DND-41 (cell line): ENCODE measurements around the gene R3HCC1L.
A peak's percentile ranks its signal among the peaks of the same experiment; 100 is the strongest.

Experiments used
- ATAC-seq: fragments of 200-7000 bp; cut with Tn5 transposase; 3 replicates; pipeline ENCODE4 v1.9.1; 2021; ENCODE audit warnings: low read depth; ENCODE audit not compliant: insufficient read depth
- DNase-seq: peaks from one replicate; pipeline ENCODE4 v3.0.0-alpha.2; 2020
- H2AFZ ChIP-seq: 2 replicates; pipeline ENCODE4 v1.6.0; 2012; ENCODE audit warnings: low read depth, low read length
- H3K27ac ChIP-seq: 2 replicates; pipeline ENCODE4 v1.5.1; 2012; ENCODE audit warnings: low read length, inconsistent platforms
- H3K27me3 ChIP-seq: fragments of 200-600 bp; sonication (generic); 2 replicates; pipeline ENCODE4 v1.6.0; 2012; ENCODE audit warnings: low read length, mild to moderate bottlenecking, inconsistent platforms; ENCODE audit not compliant: insufficient read depth, poor library complexity
- H3K36me3 ChIP-seq: 2 replicates; pipeline ENCODE4 v1.5.1; 2012; ENCODE audit warnings: low read length, inconsistent platforms; ENCODE audit not compliant: insufficient read depth
- H3K4me1 ChIP-seq: 2 replicates; pipeline ENCODE4 v1.5.1; 2012; ENCODE audit warnings: mild to moderate bottlenecking, low read length; ENCODE audit not compliant: insufficient read depth
- H3K4me2 ChIP-seq: 2 replicates; pipeline ENCODE4 v1.6.0; 2012; ENCODE audit warnings: mild to moderate bottlenecking, moderate library complexity, low read length, inconsistent platforms; ENCODE audit not compliant: insufficient read depth
- H3K4me3 ChIP-seq, 2 experiments: fragments of 200-600 bp in 1 of 2; shearing (Covaris generic) in 1 of 2; 2 replicates each; pipeline ENCODE4 v1.5.1; 2012 to 2016; ENCODE audit warnings: inconsistent platforms in 2 of 2, low read length in 2 of 2, mild to moderate bottlenecking in 2 of 2, low read depth in 1 of 2, moderate library complexity in 1 of 2
- H3K79me2 ChIP-seq: 2 replicates; pipeline ENCODE4 v1.6.0; 2012; ENCODE audit warnings: low read length, inconsistent platforms; ENCODE audit not compliant: insufficient read depth
- H3K9ac ChIP-seq: 2 replicates; pipeline ENCODE4 v1.6.0; 2012; ENCODE audit warnings: low read depth, mild to moderate bottlenecking, inconsistent platforms, low read length, moderate library complexity
- H3K9me3 ChIP-seq: 2 replicates; pipeline ENCODE4 v1.5.1; 2012; ENCODE audit warnings: low read length, moderate library complexity, mild to moderate bottlenecking, inconsistent platforms; ENCODE audit not compliant: insufficient read depth, severe bottlenecking
- H4K20me1 ChIP-seq: 2 replicates; pipeline ENCODE4 v1.6.0; 2012; ENCODE audit warnings: low read length; ENCODE audit not compliant: insufficient read depth
- CTCF ChIP-seq: IDR thresholded peaks from 2 replicates; pipeline ENCODE4 v1.5.1; 2012; ENCODE audit warnings: borderline replicate concordance, low read length, moderate library complexity, mild to moderate bottlenecking; ENCODE audit not compliant: poor library complexity, severe bottlenecking; ENCODE audit errors: extremely low read depth
- EZH2 ChIP-seq: IDR thresholded peaks from 3 replicates; pipeline ENCODE4 v1.6.1; 2012; ENCODE audit warnings: borderline replicate concordance, low read depth, mild to moderate bottlenecking, moderate library complexity, low read length, inconsistent platforms; ENCODE audit not compliant: severe bottlenecking

Gene R3HCC1L

DNA sequence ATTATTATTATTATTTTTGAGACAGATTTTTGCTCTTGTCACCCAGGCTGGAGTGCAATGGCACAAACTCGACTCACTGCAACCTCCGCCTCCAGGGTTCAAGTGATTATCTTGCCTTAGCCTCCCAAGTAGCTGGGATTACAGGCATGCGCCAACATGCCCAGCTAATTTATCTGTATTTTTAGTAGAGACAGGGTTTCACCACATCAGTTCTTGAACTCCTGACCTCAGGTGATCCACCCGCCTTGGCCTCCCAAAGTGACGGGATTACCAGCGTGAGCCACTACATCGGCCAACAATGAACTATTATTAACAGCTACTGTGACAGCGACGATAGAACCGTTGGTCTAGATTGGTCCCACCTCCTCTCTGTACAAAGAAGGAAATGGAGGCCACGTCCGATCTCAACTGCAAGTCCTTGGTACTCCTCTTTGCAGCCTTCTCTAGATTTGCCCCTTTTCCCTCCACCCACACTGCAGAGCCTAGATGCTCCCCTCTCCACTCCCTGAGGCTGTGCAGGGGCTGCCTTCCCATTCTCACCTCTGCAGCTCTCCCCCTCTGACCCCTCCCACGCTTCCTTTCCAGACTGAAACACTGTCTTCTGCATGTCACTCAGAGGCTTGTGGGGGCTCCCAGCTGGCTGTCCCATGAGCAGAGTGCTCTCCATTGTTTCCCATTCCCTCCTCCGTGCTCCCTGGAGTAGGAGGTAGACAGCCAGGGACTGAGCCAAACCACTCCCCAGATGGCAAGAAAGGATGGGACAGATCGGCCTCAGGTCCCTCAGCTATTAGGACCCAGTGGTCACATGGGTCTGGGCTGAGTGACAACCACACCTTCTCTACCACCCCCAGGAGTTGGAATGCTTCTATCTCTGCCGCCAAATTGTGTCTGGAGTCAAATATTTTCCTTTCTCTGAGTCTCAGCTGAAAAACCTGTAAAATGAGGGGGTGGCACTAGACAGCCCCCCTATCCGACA lies 131.2 kb downstream of the R3HCC1L start:
- DNase-seq (no peak), ATAC-seq (no peak)
- Histone ChIP-seq H3K27me3 (peaks cover 9% of the 10 kb centered on the region), H3K4me2 (no peak overlapping the region), H4K20me1 (peaks cover 22% of the 10 kb centered on the region), H3K4me1 (peaks cover 9% of the 10 kb centered on the region), H3K79me2 (no peaks in the 10 kb centered on the region), H3K36me3 (no peaks in the 10 kb centered on the region), H3K9ac (no peak overlapping the region), H2AFZ (no peak overlapping the region), H3K9me3 (no peaks in the 10 kb centered on the region), H3K4me3 (no peak overlapping the region), H3K27ac (no peak overlapping the region)
- TF ChIP-seq EZH2 (no peak), CTCF (no peak)

DNA sequence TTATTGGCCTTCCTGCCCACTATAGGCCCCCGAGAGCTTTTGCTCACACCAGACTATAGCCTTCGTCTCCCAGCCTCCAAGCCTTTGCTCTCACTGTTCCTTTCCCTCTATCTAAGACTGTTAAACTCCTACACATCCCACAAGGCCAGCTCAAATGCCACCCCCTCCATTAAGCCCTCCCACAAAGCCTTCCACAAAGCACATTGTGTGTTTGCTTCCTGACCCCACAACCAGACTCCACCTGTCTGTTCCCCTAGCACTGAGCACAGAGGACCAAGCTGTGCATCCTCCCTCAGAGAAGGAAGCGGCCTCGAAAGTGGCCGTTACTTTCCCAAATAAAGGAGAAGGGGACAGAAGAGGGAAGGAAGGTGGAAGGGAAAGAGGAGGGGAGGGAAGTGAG lies 132.2 kb downstream of the R3HCC1L start:
- H2AFZ ChIP-seq, result no peak overlapping the region
- DNase-seq, result no peak
- TF ChIP-seq CTCF (no peak), EZH2 (no peak)
- H3K9me3 ChIP-seq, result no peaks in the 10 kb centered on the region
- H3K27me3 ChIP-seq, result peaks cover 9% of the 10 kb centered on the region
- H3K27ac ChIP-seq, result no peak overlapping the region
- ATAC-seq, result no peak
- peaks cover 22% of the 10 kb centered on the region for H4K20me1 ChIP-seq
- no peaks in the 10 kb centered on the region for H3K36me3 ChIP-seq
- H3K4me2 ChIP-seq, result no peak overlapping the region
- no peak overlapping the region for H3K9ac ChIP-seq
- H3K4me3 ChIP-seq, result no peak overlapping the region
- H3K79me2 ChIP-seq, result no peaks in the 10 kb centered on the region
- peaks cover 9% of the 10 kb centered on the region for H3K4me1 ChIP-seq

DNA sequence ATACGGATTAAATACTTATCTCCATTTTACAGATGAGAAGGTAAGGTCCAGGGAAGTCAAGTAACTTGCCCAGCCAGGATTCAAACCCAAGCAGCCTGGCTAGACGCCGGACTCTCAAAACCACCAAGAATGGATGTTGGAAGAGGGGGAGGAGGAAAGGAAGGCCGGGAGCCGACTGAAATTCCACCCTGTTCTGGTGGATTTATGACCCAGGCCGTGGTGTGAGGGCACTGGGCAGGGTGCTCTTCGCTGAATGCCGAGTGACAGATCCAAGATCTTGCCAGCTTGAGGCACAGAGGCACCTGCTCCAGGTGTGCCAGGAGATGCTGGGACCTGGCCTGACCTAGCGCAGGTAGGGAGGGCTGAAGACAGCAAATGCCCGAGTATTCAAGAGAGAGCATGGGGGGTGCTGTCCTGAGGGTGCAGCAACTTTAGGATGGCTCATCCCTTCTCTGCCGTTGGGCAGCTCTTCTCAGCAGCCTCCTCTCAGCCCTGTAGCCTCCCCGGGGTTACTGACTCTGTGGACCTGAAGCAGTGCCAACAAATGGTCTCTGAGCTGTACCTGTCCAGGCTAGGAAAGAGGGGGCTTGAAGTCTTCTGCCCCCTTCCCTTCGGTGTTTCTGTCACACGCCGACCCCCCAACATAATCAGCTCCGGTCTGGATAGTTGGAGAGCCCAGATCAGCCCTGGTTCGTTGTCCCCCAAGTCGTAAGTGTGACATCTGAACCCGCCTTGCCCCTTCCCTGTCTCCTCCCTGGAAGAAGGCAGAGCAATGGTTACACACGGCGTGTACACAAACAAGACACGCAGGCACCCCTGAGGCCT lies 132.8 kb downstream of the R3HCC1L start:
- DNase-seq (no peak), ATAC-seq (peak; percentile 19; the same call in 2 of the 3 replicates)
- Histone ChIP-seq H3K27ac (no peak overlapping the region), H2AFZ (no peak overlapping the region), H3K4me2 (no peak overlapping the region; the same call in 1 of the 2 replicates), H3K79me2 (no peaks in the 10 kb centered on the region), H3K9me3 (no peaks in the 10 kb centered on the region), H3K4me3 (no peak overlapping the region), H3K27me3 (peaks cover 12% of the 10 kb centered on the region), H3K9ac (no peak overlapping the region), H4K20me1 (peaks cover 22% of the 10 kb centered on the region), H3K4me1 (peaks cover 9% of the 10 kb centered on the region), H3K36me3 (no peaks in the 10 kb centered on the region)
- TF ChIP-seq CTCF, result no peak
- no peak for TF ChIP-seq EZH2
